BE2C (cell line): ENCODE results near the gene NAT16.

ENCODE experiments used
- DNase-seq: peaks from one replicate; pipeline ENCODE4 v3.0.0-alpha.2; 2020
- H3K27me3 ChIP-seq: fragments of 250-450 bp; sonication (Bioruptor Pico); 2 replicates; pipeline ENCODE4 v1.5.1; 2020; ENCODE audit warnings: mild to moderate bottlenecking
- H3K36me3 ChIP-seq: fragments of 250-450 bp; sonication (Bioruptor Pico); 2 replicates; pipeline ENCODE4 v1.5.1; 2020; ENCODE audit warnings: mild to moderate bottlenecking
- H3K4me1 ChIP-seq: fragments of 250-450 bp; sonication (Bioruptor Pico); 2 replicates; pipeline ENCODE4 v1.5.1; 2020
- H3K4me3 ChIP-seq: 2 replicates; pipeline ENCODE4 v1.5.1; 2011; ENCODE audit warnings: low read depth, low read length
- H3K9me3 ChIP-seq: fragments of 250-450 bp; sonication (Bioruptor Pico); 2 replicates; pipeline ENCODE4 v1.5.1; 2020
- TF ChIP-seq, protein P1 (sequence below): IDR thresholded peaks from 2 replicates; pipeline ENCODE4 v1.5.1; 2012; ENCODE audit warnings: mild to moderate bottlenecking, low read depth, low read length

Gene NAT16

GRCh38 chr7:101197991-101198390 lies 17.9 kb upstream of the NAT16 start:
- no peaks in the 10 kb centered on the region for H3K27me3 ChIP-seq
- TF ChIP-seq, protein P1, sequence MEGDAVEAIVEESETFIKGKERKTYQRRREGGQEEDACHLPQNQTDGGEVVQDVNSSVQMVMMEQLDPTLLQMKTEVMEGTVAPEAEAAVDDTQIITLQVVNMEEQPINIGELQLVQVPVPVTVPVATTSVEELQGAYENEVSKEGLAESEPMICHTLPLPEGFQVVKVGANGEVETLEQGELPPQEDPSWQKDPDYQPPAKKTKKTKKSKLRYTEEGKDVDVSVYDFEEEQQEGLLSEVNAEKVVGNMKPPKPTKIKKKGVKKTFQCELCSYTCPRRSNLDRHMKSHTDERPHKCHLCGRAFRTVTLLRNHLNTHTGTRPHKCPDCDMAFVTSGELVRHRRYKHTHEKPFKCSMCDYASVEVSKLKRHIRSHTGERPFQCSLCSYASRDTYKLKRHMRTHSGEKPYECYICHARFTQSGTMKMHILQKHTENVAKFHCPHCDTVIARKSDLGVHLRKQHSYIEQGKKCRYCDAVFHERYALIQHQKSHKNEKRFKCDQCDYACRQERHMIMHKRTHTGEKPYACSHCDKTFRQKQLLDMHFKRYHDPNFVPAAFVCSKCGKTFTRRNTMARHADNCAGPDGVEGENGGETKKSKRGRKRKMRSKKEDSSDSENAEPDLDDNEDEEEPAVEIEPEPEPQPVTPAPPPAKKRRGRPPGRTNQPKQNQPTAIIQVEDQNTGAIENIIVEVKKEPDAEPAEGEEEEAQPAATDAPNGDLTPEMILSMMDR, result no peak
- no peak for DNase-seq

DNA sequence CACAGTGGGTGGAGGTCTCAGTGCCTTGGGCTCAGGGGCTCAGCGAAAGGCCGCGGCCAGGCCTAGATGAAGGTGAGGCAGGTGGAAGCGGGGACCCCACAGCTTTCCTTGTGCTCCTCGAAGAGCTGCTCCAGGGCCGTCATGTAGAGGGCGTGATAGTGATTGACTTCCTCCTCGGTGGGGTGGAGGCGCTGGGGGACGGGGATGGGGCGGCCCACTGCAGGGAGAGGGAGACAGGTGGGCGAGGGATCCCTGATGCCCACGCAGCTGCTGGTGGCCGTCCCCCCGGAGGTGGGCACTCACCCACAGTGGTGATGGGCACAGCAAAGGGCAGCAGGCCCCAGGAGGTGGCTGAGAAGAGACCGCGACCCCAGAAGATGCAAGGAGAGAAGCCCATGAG lies 15.8 kb upstream of the NAT16 start:
- DNase-seq, result no peak
- no peaks in the 10 kb centered on the region for H3K27me3 ChIP-seq
- no peaks in the 10 kb centered on the region for H3K4me1 ChIP-seq

More at GRCh38 chr7:101197991-101198390, 17.9 kb upstream of the NAT16 start:
- H3K9me3 ChIP-seq, result no peaks in the 10 kb centered on the region
- H3K4me3 ChIP-seq, result no peak overlapping the region
- H3K4me1 ChIP-seq, result no peaks in the 10 kb centered on the region
- H3K36me3 ChIP-seq, result no peaks in the 10 kb centered on the region

GRCh38 chr7:101189109-101189508 lies 9.0 kb upstream of the NAT16 start:
- no peaks in the 10 kb centered on the region for H3K27me3 ChIP-seq
- H3K4me1 ChIP-seq, result no peaks in the 10 kb centered on the region

More for the DNA sequence above, 15.8 kb upstream of the NAT16 start:
- no peaks in the 10 kb centered on the region for H3K9me3 ChIP-seq
- H3K36me3 ChIP-seq, result no peaks in the 10 kb centered on the region
- H3K4me3 ChIP-seq, result no peak overlapping the region
- TF ChIP-seq, protein P1, result no peak

DNA sequence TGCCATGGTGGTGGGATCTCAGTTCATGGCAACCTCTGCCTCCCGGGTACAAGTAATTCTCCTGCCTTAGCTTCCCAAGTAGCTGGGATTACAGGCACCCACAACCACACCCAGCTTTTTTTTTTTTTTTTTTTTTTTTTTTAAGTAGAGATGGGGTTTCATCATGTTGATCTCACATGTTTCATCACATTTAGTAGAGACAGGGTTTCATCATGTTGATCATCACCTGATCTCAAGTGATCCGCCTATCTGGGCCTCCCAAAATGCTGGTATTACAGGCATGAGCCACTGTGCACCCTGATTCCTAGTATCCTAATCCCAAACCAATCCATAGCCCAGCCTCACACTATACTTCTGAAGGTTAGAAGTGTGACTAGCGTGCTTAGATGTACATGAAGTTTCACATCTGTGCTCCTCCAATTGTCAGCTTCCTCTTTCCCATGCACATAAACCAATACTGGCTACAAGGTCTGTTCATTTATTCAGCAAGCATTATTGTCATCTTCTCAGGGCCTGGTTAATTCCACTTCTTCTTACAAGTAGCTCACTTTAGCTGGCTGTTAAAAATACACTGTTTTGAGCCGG lies 6.8 kb upstream of the NAT16 start:
- DNase-seq, result no peak
- Histone ChIP-seq H3K36me3 (no peaks in the 10 kb centered on the region), H3K4me1 (peaks cover 2% of the 10 kb centered on the region; the same call in 1 of the 2 replicates), H3K27me3 (no peaks in the 10 kb centered on the region), H3K4me3 (no peak overlapping the region), H3K9me3 (no peaks in the 10 kb centered on the region)
- TF ChIP-seq, protein P1, result no peak

More at GRCh38 chr7:101189109-101189508, 9.0 kb upstream of the NAT16 start:
- no peak for DNase-seq
- Histone ChIP-seq H3K9me3 (no peaks in the 10 kb centered on the region), H3K4me3 (no peak overlapping the region), H3K36me3 (no peaks in the 10 kb centered on the region)
- TF ChIP-seq, protein P1, result no peak

DNA sequence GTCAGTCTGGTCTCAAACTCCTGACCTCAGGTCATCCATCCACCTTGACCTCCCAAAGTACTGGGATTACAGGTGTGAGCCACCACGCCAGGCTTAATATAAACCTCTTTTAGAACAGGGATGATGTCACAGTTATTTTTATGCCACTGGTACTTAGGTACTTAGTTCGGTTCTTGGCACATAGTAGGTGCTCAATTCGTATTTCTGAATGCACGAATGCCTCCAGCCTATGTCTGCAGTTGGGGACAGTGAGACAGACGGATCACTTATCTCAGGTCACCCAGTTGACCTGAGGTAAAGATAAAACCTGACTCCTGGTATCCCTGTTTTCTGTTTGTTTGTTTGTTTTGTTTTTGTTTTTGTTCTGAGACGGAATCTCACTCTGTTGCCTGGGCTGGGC lies 6.1 kb upstream of the NAT16 start:
- no peak for DNase-seq
- TF ChIP-seq, protein P1, result no peak
- Histone ChIP-seq H3K4me3 (no peak overlapping the region), H3K36me3 (no peaks in the 10 kb centered on the region), H3K9me3 (no peaks in the 10 kb centered on the region), H3K27me3 (no peaks in the 10 kb centered on the region), H3K4me1 (peaks cover 3% of the 10 kb centered on the region; the same call in 1 of the 2 replicates)

- Histone ChIP-seq H3K36me3 (no peaks in the 10 kb centered on the region), H3K9me3 (no peaks in the 10 kb centered on the region), H3K27me3 (peaks cover 6% of the 10 kb centered on the region), H3K4me1 (peaks cover 3% of the 10 kb centered on the region; the same call in 1 of the 2 replicates), H3K4me3 (no peak overlapping the region)
- TF ChIP-seq, protein P1, result no peak
- DNase-seq, result no peak
These were observed 5.3 kb upstream of the NAT16 start for GRCh38 chr7:101185258-101185839.
